Coronary artery (tissue), 2 donors: ENCODE data around the gene SHANK1.

ENCODE experiments used
- DNase-seq: peaks from one replicate; pipeline ENCODE4 v3.0.0-alpha.2; 2017; ENCODE audit warnings: low spot score
- H3K27ac ChIP-seq, 2 donors: fragments of 200-600 bp; sonication (generic); one replicate each; pipeline ENCODE4 v1.5.1; 2016 to 2019
- H3K4me3 ChIP-seq: fragments of 200-600 bp; sonication (generic); 2 replicates; pipeline ENCODE4 v1.5.1; 2016; ENCODE audit warnings: mild to moderate bottlenecking, moderate library complexity
- TF ChIP-seq, protein P1 (sequence below): fragments of 200-600 bp; sonication (generic); IDR thresholded peaks from one replicate; pipeline ENCODE4 v1.5.1; 2019; ENCODE audit warnings: antibody characterized with exemption

The SHANK1 gene

DNA sequence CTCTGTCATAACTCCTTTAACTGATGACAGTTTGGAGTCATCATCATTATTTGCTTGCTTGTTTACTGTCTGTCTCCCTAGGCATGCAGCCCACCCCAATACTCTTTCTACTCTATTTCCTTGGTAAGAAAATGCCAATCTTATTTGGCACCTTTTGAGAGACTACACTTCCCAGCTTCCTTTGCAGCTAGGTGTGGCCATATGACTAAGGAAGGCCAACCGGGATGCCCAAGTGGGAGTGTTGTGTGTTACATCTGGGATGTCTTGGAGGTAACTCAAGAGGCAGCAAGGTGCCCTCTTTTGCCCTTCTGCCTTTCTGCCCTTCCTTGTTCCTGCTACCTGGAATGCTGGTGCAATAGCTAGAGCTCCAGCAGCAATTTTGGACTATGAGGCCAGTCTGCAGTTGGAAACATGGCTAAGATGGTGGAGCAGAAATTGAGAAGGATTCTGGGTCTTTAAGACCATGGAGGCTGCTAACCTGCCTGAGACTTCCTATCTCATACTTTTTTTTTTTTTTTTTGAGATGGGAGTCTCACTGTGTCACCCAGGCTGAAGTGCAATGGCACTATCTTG lies 42.9 kb downstream of the SHANK1 start:
- DNase-seq = no peak
- Histone ChIP-seq H3K27ac (no peak overlapping the region), H3K4me3 (no peak overlapping the region)
- TF ChIP-seq, protein P1, sequence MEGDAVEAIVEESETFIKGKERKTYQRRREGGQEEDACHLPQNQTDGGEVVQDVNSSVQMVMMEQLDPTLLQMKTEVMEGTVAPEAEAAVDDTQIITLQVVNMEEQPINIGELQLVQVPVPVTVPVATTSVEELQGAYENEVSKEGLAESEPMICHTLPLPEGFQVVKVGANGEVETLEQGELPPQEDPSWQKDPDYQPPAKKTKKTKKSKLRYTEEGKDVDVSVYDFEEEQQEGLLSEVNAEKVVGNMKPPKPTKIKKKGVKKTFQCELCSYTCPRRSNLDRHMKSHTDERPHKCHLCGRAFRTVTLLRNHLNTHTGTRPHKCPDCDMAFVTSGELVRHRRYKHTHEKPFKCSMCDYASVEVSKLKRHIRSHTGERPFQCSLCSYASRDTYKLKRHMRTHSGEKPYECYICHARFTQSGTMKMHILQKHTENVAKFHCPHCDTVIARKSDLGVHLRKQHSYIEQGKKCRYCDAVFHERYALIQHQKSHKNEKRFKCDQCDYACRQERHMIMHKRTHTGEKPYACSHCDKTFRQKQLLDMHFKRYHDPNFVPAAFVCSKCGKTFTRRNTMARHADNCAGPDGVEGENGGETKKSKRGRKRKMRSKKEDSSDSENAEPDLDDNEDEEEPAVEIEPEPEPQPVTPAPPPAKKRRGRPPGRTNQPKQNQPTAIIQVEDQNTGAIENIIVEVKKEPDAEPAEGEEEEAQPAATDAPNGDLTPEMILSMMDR = no peak

DNA sequence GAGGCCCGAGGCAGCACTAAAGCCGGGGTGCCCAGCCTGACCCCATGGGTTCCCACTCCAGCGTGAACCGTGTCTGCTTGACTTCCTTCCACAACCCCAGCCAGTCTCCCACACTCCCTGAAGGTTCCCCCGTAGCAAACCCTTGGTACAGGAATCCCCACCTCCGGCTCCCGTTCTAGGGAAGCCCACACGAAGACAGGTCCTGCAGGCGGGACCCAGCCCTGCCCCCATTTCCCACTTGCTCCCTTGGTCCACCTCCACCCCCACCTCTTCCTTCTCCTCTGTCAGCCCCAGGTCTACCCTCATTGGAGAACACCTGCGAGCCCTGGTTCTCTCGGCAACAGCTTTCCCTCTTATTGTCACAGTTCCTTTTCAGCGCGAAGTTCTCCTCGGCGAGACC lies 46.5 kb downstream of the SHANK1 start:
- TF ChIP-seq, protein P1 = no peak
- DNase-seq = no peak
- H3K27ac ChIP-seq = no peak overlapping the region
- H3K4me3 ChIP-seq = no peak overlapping the region

DNA sequence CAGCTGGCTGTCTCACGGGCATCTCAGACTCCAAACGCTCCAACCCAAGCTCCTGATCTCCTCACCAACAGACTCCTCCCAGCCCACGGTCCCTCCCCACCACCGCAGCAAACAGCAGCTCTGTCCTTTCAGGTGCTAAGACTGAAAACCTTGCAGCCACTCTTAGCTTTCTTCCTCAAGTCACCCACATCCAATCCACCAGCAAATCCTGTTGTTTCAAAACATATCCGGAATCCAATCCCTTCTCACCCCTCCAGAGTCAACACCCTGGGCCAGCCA lies 49.6 kb downstream of the SHANK1 start:
- H3K4me3 ChIP-seq = no peak overlapping the region

DNA sequence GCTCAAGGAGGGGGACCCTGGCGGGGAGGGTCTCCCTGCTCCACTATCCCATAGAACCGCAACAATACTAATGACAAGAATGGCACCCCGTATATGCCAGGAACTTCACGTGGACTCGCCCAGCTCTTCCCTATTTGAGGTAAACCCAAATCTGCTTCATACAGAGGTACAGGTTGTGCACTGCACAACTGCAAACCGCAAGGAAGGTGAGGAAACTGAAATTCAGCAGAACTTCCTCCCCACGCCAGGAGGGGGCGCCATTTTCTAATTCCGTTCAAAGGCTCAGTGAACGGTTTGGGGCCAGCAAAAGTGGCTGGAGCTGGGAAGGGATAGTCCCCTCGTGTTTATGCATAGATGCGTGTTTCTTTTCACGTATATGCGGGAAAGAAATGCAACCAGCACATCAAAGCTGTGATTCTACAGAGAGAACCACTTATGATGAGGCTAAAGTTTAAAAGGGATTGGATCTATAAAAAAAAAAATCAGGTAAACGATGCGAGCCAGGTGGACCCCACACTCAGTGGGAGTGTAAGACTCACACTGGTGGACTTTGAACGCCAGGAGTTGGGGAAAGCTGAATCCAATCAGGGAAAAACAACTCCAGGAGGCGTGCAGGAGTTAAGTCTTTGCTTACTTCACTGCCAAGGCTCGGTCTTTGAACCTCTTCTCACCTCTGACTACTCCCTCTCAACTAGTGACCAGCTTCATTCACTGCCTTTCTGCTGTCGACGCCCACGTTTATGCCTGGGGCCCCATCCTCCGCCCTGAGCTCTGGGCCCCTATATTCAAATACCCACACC lies 50.1 kb downstream of the SHANK1 start:
- H3K4me3 ChIP-seq = no peak overlapping the region
- DNase-seq = no peak
- TF ChIP-seq, protein P1 = peak; percentile 64
- H3K27ac ChIP-seq = no peak overlapping the region

More for the DNA sequence above, 49.6 kb downstream of the SHANK1 start:
- H3K27ac ChIP-seq = no peak overlapping the region
- no peak for DNase-seq
- TF ChIP-seq, protein P1 = no peak

DNA sequence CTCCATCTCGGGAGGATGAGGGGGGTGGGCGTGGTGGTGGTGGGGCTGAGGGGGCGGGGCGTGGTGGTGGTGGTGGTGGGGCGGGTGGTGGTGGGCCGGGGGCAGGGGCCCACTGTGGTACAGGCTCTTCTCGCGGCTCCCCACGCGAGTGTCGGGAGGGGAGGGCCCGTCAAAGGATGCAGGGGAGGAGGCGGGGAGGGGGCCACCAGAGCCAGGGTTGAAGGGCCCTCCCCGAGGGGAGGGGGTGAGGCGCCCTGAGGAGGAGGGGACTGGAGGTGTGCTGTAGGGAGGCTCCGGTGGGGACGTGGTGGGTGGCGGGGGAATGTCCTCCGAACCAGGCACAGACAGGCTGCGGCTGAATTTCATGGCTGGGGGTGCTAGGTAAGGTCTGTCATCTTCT lies 50.7 kb downstream of the SHANK1 start:
- TF ChIP-seq, protein P1 = no peak
- H3K4me3 ChIP-seq = no peak overlapping the region
- DNase-seq = no peak
- H3K27ac ChIP-seq = no peak overlapping the region

DNA sequence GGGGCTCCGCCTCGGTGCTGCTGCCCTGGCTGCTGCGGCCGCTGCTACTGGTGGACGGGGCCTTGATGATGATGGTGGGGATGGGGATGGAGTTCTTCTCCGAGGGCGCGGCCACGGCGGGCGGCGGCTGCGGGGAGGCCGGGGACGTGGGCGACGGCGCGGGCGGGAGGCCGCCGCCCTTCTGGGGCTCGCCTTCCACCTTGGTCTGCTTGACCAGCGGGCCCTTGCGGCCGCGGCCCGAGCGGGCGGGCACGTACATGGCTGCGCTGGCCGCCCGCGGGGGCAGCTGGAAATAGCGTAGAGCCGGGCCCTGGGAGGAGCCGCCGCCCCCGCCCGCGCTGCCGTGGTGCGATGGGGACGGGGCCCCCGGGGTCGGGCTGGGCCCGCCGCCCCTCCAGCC lies 51.2 kb downstream of the SHANK1 start:
- peak overlapping the region; percentile 22 for H3K4me3 ChIP-seq
- TF ChIP-seq, protein P1 = no peak

DNA sequence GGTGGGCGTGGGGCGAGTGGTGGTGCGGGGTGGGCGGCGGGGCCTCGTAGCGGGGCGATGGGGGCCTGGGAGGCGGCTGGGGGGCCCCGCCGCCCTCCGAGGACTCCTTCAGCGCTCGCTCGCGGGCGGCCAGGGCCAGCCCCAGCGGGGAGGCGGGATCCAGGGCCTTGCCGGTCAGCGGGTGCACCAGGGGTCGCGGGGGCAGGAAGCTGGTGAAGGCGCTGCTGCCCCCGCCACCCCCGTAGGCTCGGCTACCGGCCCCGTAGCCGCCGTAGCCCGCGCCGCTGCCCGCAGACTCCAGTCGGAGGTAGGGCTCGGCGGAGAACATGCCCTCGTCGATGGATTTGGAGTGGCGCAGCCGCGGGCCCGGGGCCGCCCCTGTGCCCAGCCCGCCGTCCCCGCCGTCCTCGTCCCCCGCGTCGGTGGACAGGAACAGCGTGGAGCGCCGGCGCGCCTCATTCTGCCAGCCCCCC lies 51.8 kb downstream of the SHANK1 start:
- no peak overlapping the region for H3K27ac ChIP-seq
- TF ChIP-seq, protein P1 = no peak
- DNase-seq = no peak
- peak overlapping the region; percentile 22 for H3K4me3 ChIP-seq

More for the DNA sequence above, 51.2 kb downstream of the SHANK1 start:
- no peak overlapping the region for H3K27ac ChIP-seq
- no peak for DNase-seq
